NCI-H82 treated with DMSO at 0.1 percent for 48 hours (cell line): ENCODE results near the gene PDLIM4.

ENCODE experiments used
- DNase-seq: peaks from one replicate; lab custom pipeline; 2025; ENCODE audit not compliant: unreplicated experiment; lab: John Stamatoyannopoulos, UW

PDLIM4 gene

GRCh38 chr5:132266836-132267160 is 9.3 kb downstream of the PDLIM4 start:
- DNase-seq, result no peak

- no peak for DNase-seq
Observed at GRCh38 chr5:132267166-132267739, 9.8 kb downstream of the PDLIM4 start.

DNA sequence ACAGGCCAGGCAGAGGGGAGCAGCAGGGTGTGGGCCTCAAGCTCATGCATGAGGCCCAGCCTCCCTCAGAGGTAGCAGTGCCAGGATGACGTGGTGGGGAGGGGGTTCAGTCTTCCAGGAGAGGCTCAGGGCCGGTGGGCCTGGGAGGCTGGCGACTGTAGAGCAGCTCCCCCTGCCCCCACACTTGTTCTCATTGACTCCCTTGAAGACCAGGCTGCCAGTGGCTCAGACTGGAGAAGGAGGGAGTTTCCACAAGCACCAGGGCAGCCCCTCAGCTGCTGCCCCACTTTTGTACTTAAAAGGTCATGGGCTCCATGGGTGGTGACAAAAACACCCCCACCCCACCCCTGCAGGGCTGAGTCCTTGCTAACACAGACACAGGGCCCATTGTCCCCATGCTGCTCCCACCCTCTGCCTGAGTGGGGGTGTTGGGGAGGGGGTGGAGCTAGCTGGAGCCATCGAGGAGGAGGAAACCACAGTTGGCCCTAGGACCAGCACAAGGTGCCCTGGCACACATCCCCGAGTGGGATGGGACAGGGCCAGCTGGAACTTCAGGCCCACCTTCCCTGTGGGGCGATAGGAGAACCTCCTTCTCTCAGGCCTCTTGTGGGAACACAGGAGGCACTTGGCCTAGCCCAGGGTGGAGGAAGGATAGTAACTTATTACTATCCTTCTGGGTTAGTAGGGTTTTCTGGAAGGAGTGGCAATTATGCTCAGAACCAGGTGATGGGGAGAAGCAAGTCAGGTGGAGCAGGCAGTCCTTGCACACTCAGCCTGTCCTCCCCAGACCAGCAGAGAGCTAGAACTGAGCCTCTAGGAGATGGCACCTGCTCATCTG is 10.7 kb downstream of the PDLIM4 start:
- no peak for DNase-seq

GRCh38 chr5:132268769-132269551 is 11.5 kb downstream of the PDLIM4 start:
- no peak for DNase-seq

DNA sequence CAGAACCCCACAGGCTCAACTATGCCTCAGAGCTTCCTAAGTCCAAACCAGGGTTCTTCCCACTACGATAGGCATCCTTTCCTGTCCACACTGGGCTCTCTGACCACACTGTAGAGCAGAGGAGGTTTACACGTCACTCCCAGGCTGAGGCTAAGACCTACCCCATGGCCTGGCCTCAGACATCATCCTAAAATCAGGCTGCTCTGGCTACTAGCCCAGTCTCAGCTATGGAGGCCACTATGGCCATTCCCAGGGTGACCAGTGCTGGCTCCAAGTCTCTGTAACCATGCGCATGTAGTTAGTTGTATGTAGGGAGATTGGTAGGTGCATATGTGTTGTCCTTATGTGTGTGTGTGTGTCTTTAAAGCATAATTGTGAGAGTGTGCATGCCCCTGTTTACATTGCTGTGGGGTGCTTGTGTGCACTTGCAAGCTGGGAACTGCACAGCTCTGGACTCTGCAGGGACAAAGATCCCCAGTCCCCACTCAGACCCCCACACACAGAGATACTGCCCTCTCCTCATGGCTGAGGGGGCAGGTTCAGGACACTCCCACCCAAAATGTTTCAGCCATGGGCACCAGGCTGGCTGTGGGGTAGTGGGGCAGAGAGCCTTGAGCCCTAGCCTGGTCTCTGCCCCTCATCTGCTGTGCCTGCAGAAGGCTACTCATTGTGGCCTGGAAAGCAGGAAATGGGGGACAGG is 12.3 kb downstream of the PDLIM4 start:
- no peak for DNase-seq

DNA sequence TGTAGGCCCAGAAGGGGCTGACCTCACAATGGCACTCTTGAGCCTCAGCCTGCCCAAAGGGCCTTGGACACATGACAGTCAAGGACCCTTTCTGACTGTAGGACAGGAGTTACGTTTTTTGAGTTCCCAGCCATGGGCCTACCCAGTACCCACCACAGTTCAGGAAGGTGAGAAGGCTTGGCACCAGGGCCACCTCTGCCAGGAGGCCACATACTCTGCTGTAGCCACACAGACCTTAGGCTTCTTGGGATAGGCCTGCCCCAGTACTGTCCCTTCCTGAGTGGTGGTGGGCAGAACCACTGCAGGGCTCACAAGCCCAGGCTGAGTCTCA is 12.8 kb downstream of the PDLIM4 start:
- DNase-seq, result no peak

DNA sequence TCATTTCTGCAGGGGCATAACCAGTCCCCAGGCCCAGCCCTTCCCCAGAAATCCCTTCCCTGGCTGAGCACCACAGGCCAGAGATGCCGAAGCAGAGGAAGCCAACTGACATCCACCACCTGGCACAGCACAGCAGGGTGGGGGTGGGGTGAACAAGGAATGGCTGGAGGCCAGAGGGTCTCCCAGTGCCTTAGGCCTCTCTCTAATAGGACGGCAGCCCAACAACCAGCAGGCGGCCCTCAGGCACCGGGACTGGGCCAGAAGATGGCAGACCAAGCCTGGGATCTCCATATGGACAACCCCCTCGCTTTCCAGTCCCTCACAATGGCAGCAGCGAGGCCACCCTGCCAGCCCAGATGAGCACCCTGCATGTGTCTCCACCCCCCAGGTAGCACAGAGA is 13.2 kb downstream of the PDLIM4 start:
- no peak for DNase-seq

GRCh38 chr5:132271251-132272246 is 14.1 kb downstream of the PDLIM4 start:
- DNase-seq, result no peak

DNA sequence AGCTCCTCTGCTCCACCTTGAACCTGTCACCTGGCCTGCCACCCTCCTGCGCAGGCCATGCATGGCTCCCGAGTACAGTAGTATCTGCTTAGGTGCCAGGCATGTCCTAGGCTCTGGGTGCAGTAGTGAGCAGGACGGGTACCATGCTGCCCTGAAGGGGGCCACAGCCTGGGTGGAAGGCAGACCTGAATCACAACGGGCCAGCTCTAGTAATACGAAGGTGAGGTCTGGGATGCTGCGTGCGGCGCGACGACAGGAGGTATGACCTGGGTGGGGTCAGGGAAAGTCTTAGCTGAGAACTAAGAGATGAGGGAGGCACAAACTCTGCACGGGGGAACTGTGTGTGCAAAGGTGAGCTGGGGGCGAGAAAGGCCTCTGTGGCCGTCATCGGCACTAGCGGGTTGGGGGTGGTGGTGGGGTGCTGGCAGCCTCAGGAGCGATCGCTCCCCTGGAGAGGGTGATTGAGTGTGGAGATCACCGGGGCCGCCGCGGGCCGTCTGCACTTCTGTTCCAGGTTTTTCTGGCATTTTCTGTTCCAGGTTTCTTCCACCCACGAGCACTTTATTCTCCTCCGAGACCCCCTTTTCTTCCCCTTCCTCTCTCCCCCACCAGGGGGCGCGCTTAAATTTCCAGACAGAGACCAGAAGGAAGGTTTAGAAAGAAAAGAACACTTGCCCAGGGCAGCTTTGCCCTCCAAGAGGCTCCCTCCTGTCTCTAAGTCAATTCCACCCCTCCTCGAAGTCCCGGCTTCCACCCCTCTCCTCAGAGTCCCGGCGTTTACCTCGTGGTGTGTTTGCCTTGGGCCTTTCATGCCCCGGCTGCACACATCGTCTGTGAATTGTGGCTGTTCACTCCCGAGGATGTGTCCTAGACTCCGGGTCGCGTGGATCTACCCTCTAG is 15.1 kb downstream of the PDLIM4 start:
- peak; percentile 30 for DNase-seq

GRCh38 chr5:132273631-132274030 is 16.1 kb downstream of the PDLIM4 start:
- DNase-seq, result no peak

DNA sequence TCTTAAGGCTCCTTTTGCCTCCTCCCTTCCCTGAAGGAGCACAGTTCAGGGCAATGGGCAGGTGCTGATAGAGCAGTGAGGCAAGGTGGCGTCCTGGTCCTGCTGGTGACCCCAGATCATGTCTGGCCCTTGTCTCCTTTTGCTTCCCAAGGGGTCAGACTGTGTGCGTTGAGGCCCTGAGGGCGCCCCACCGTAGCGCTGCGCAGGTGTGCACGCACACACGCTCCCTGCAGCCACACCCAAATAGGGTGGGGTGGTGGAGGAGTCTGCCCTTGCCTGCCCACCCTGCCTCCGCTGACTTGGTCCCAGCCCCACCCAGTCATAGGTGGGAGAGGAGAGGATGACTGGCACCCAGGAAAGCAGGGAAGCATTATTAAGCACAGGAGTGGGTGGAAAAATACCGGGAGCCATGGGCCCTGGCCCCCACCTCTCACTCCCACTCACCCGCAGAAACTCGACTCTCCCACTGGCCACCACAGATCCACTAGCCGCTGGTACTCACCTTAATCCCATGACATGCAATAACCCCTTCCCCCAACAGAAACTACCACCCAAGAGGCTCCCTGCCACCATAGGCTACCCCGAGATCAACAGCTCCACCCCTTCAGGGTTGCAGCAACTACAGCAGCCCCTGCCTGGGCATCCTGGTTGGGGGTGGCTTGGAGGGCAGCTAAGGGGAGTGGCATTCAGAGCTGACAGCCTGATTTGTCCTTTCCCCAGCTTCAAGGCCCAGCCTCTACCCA is 16.7 kb downstream of the PDLIM4 start:
- no peak for DNase-seq

DNA sequence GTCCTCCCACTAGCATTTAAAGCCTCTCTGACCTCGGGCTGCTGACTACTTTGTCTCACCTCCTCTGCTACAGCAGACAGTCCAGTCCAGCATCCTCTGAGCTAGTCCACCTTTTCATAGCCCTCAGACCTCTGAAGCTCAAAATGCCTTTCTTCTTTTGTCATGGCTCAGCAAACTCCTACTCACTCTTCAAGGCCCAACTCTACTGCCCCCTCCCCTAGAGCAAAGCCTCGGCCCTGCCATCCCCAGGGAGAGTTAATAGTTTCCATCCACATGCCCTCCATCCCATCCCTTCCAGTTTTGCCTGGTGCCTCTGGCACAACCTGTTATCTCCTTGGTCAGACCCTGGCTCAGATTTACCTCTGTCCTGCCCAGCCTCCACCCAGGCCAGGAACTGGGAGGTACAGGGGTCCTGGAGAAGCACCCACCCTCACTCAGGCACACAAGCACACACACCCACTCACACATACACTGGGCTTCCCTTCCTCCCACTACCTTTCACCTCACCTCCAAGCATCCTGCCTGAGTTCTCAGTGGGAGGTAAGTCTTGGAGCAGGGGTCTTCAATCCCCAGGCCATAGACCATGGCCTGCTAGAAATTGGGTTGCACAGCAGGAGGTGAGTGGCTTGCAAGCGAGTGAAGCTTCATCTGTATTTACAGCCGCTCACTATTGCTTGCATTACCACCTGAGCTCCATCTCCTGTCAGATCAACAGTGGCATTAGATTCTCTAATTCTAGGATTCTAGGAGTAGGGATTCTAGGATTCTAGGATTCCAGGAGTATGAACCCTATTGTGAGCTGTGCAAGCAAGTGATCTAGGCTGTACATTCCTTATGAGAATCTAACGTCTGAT is 18.1 kb downstream of the PDLIM4 start:
- no peak for DNase-seq

DNA sequence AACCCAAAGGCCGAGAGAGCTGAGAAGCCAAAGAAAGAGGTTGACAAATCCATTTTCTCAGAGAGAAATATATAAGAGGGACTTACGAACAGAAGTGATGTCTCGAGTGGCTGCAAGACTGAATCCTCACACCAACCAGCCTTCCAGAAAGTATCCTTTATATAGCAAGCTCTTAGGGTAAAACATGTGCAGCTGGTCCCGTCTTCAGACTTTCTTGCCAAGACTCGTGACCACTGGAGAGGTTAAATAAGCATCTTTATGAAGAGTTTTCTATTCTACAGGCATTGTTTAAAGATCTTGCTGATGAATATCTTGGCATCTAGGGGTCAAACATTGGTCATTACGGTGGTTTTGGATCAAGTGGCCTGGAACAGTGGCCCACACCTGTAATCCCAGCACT is 19.8 kb downstream of the PDLIM4 start:
- DNase-seq, result no peak

GRCh38 chr5:132277971-132278853 is 20.7 kb downstream of the PDLIM4 start:
- DNase-seq, result no peak

GRCh38 chr5:132279801-132280200 is 22.3 kb downstream of the PDLIM4 start:
- no peak for DNase-seq

DNA sequence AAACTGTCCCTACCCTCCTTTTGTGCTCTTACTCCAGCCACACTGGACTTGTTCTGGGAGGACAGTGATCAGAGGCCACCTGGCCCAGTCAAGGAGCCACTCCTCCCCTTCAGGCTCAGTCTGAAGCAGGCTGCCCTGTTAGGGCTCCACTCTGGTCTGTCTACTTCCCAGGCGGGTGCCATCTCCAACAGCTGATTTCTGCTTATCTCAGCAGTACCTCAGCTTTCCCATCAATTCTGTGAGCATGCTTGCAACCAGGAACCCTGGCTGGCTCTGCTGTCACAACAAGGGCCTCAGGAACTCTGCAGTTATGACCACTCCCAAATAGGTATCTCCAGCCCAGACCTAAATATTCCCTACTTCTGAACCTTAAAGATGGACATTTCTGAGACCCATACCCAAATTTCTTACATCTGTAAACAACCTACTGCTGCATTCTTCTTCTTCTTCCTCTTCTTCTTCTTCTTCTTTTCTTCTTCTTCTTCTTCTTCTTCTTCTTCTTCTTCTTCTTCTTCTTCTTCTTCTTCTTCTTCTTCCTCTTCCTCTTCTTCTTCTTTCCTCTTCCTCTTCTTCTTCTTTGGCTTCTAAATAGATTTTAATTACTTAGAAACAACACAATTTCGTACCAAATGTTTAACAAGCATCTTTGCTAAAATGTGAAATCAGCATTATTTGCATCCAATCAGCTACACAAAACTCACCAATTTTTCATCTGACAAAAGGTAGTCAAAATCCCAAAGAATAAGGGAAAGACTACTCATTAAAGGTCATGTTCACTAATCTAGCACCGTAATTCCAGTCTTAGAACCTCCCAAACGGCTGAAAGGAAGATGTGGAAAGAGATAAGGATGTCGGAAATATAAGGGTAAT is 23.1 kb downstream of the PDLIM4 start:
- DNase-seq, result no peak
